Cardiac muscle cell (in vitro differentiated cells and primary cell): ENCODE data around the gene ARFIP1. TPM values are rescaled to one million over a fixed set of nuclear protein-coding genes. Genes with fewer than 3 reads are reported as not detected.

Experiments used
- DNase-seq, 2 donors: peaks; one replicate each; pipeline versions ENCODE4 v3.0.0 to v3.0.0-alpha.2; 2010 to 2017; ENCODE audit warnings: low read depth in 1 of 2, low spot score in 1 of 2
- H3K27ac ChIP-seq: fragments of 200-600 bp; sonication (generic); 2 replicates; pipeline ENCODE4 v1.5.1; 2016
- H3K27me3 ChIP-seq: fragments of 200-600 bp; sonication (generic); 2 replicates; pipeline ENCODE4 v1.6.0; 2016; ENCODE audit warnings: control low read depth
- H3K36me3 ChIP-seq: fragments of 200-600 bp; sonication (generic); 2 replicates; pipeline ENCODE4 v1.5.1; 2016; ENCODE audit warnings: control low read depth
- H3K4me1 ChIP-seq: fragments of 200-600 bp; sonication (generic); 2 replicates; pipeline ENCODE4 v1.8.1; 2017; ENCODE audit warnings: low read depth, mild to moderate bottlenecking, mixed run types
- H3K4me3 ChIP-seq: fragments of 200-600 bp; sonication (generic); 2 replicates; pipeline ENCODE4 v1.5.1; 2016; ENCODE audit warnings: mild to moderate bottlenecking
- H3K9me3 ChIP-seq: fragments of 200-600 bp; sonication (generic); 2 replicates; pipeline ENCODE4 v1.5.1; 2017; ENCODE audit warnings: low read depth, mild to moderate bottlenecking, control low read depth
- CTCF ChIP-seq: IDR thresholded peaks from 2 replicates; pipeline ENCODE4 v1.5.1; 2012; ENCODE audit warnings: low read depth, mild to moderate bottlenecking, low read length
- polyA plus RNA-seq: library from polyadenylated mRNA; unstranded; fragments of >200 nt; fragmentation: Nextera tagmentation; extraction: Ambion mirVana; gene quantifications from 2 replicates; pipeline ENCODE4 v1.2.1, GENCODE V29; 2016
- total RNA-seq: library from RNA; depleted of rRNA; stranded (reverse); fragments of >200 nt; gene quantifications from 2 replicates; pipeline ENCODE4 v1.2.3, GENCODE V29; 2016

ARFIP1 gene
- total and polyA plus RNA-seq, 2 experiments from 2014 or later: 19.3 to 26.9 TPM

GRCh38 chr4:152771741-152772533 is 7.8 kb upstream of the ARFIP1 start:
- no peak overlapping the region for H3K4me3 ChIP-seq
- no peak for TF ChIP-seq CTCF
- no peak for DNase-seq
- no peaks in the 10 kb centered on the region for H3K27me3 ChIP-seq
- H3K27ac ChIP-seq: no peak overlapping the region
- H3K9me3 ChIP-seq: no peaks in the 10 kb centered on the region
- no peaks in the 10 kb centered on the region for H3K4me1 ChIP-seq
- H3K36me3 ChIP-seq: no peaks in the 10 kb centered on the region

GRCh38 chr4:152773339-152773738 is 6.4 kb upstream of the ARFIP1 start:
- no peaks in the 10 kb centered on the region for H3K27me3 ChIP-seq
- H3K4me3 ChIP-seq: no peak overlapping the region
- DNase-seq: no peak
- H3K9me3 ChIP-seq: no peaks in the 10 kb centered on the region
- TF ChIP-seq CTCF: no peak
- peaks cover 7% of the 10 kb centered on the region for H3K4me1 ChIP-seq
- no peaks in the 10 kb centered on the region for H3K36me3 ChIP-seq
- no peak overlapping the region for H3K27ac ChIP-seq

GRCh38 chr4:152773953-152774352 is 5.8 kb upstream of the ARFIP1 start:
- Histone ChIP-seq H3K36me3 (no peaks in the 10 kb centered on the region), H3K4me1 (peaks cover 12% of the 10 kb centered on the region), H3K27ac (no peak overlapping the region), H3K9me3 (no peaks in the 10 kb centered on the region), H3K4me3 (no peak overlapping the region), H3K27me3 (no peaks in the 10 kb centered on the region)
- DNase-seq: no peak
- no peak for TF ChIP-seq CTCF

- Histone ChIP-seq H3K4me1 (peaks cover 12% of the 10 kb centered on the region), H3K36me3 (no peaks in the 10 kb centered on the region), H3K27me3 (no peaks in the 10 kb centered on the region), H3K9me3 (no peaks in the 10 kb centered on the region), H3K4me3 (no peak overlapping the region), H3K27ac (no peak overlapping the region)
- TF ChIP-seq CTCF: no peak
- peak in 1 of 2 donors; percentile 25 for DNase-seq
Measured at GRCh38 chr4:152776352-152776751, 3.4 kb upstream of the ARFIP1 start.

GRCh38 chr4:152777488-152777887 is 2.3 kb upstream of the ARFIP1 start:
- no peaks in the 10 kb centered on the region for H3K36me3 ChIP-seq
- no peaks in the 10 kb centered on the region for H3K9me3 ChIP-seq
- DNase-seq: no peak
- H3K4me3 ChIP-seq: no peak overlapping the region
- no peak for TF ChIP-seq CTCF
- no peaks in the 10 kb centered on the region for H3K27me3 ChIP-seq
- H3K4me1 ChIP-seq: peaks cover 12% of the 10 kb centered on the region
- no peak overlapping the region for H3K27ac ChIP-seq
